DND-41 (cell line): ENCODE measurements around the gene COL19A1.
A peak's percentile ranks its signal among the peaks of the same experiment; 100 is the strongest.

Source experiments
- ATAC-seq: fragments of 200-7000 bp; cut with Tn5 transposase; 3 replicates; pipeline ENCODE4 v1.9.1; 2021; ENCODE audit warnings: low read depth; ENCODE audit not compliant: insufficient read depth
- DNase-seq: peaks from one replicate; pipeline ENCODE4 v3.0.0-alpha.2; 2020
- H2AFZ ChIP-seq: 2 replicates; pipeline ENCODE4 v1.6.0; 2012; ENCODE audit warnings: low read depth, low read length
- H3K27ac ChIP-seq: 2 replicates; pipeline ENCODE4 v1.5.1; 2012; ENCODE audit warnings: low read length, inconsistent platforms
- H3K27me3 ChIP-seq: fragments of 200-600 bp; sonication (generic); 2 replicates; pipeline ENCODE4 v1.6.0; 2012; ENCODE audit warnings: low read length, mild to moderate bottlenecking, inconsistent platforms; ENCODE audit not compliant: insufficient read depth, poor library complexity
- H3K36me3 ChIP-seq: 2 replicates; pipeline ENCODE4 v1.5.1; 2012; ENCODE audit warnings: low read length, inconsistent platforms; ENCODE audit not compliant: insufficient read depth
- H3K4me1 ChIP-seq: 2 replicates; pipeline ENCODE4 v1.5.1; 2012; ENCODE audit warnings: mild to moderate bottlenecking, low read length; ENCODE audit not compliant: insufficient read depth
- H3K4me2 ChIP-seq: 2 replicates; pipeline ENCODE4 v1.6.0; 2012; ENCODE audit warnings: mild to moderate bottlenecking, moderate library complexity, low read length, inconsistent platforms; ENCODE audit not compliant: insufficient read depth
- H3K4me3 ChIP-seq, 2 experiments: fragments of 200-600 bp in 1 of 2; shearing (Covaris generic) in 1 of 2; 2 replicates each; pipeline ENCODE4 v1.5.1; 2012 to 2016; ENCODE audit warnings: inconsistent platforms in 2 of 2, low read length in 2 of 2, mild to moderate bottlenecking in 2 of 2, low read depth in 1 of 2, moderate library complexity in 1 of 2
- H3K79me2 ChIP-seq: 2 replicates; pipeline ENCODE4 v1.6.0; 2012; ENCODE audit warnings: low read length, inconsistent platforms; ENCODE audit not compliant: insufficient read depth
- H3K9ac ChIP-seq: 2 replicates; pipeline ENCODE4 v1.6.0; 2012; ENCODE audit warnings: low read depth, mild to moderate bottlenecking, inconsistent platforms, low read length, moderate library complexity
- H3K9me3 ChIP-seq: 2 replicates; pipeline ENCODE4 v1.5.1; 2012; ENCODE audit warnings: low read length, moderate library complexity, mild to moderate bottlenecking, inconsistent platforms; ENCODE audit not compliant: insufficient read depth, severe bottlenecking
- H4K20me1 ChIP-seq: 2 replicates; pipeline ENCODE4 v1.6.0; 2012; ENCODE audit warnings: low read length; ENCODE audit not compliant: insufficient read depth
- CTCF ChIP-seq: IDR thresholded peaks from 2 replicates; pipeline ENCODE4 v1.5.1; 2012; ENCODE audit warnings: borderline replicate concordance, low read length, moderate library complexity, mild to moderate bottlenecking; ENCODE audit not compliant: poor library complexity, severe bottlenecking; ENCODE audit errors: extremely low read depth
- EZH2 ChIP-seq: IDR thresholded peaks from 3 replicates; pipeline ENCODE4 v1.6.1; 2012; ENCODE audit warnings: borderline replicate concordance, low read depth, mild to moderate bottlenecking, moderate library complexity, low read length, inconsistent platforms; ENCODE audit not compliant: severe bottlenecking

Gene COL19A1

DNA sequence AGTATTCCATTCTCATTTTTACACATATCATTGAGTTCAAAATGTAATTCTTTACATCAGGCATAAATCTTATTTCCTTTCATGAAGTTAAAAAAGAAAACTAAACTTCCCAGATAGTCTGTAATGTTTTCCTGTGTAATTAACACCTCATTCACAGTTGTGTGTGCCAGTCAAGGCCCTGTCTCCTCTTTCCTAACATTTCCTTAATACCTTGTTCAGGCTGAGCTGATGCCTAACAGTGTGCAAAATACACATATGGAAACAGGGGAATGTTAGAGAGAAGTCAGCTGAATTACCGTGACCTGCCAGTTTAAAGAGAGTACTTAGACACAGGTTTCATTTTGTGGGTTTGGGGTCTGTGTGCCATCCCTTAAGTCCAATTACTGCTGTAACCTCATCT, 227.8 kb downstream of the COL19A1 start:
- no peak overlapping the region for H2AFZ ChIP-seq
- DNase-seq (no peak), ATAC-seq (no peak)
- no peaks in the 10 kb centered on the region for H3K27me3 ChIP-seq
- no peaks in the 10 kb centered on the region for H3K4me1 ChIP-seq
- no peak overlapping the region for H3K27ac ChIP-seq
- no peaks in the 10 kb centered on the region for H3K36me3 ChIP-seq
- no peak overlapping the region for H3K4me2 ChIP-seq
- no peaks in the 10 kb centered on the region for H3K79me2 ChIP-seq
- no peak overlapping the region for H3K4me3 ChIP-seq
- no peak overlapping the region for H3K9ac ChIP-seq
- no peaks in the 10 kb centered on the region for H3K9me3 ChIP-seq
- H4K20me1 ChIP-seq, result no peaks in the 10 kb centered on the region
- no peak for TF ChIP-seq EZH2

DNA sequence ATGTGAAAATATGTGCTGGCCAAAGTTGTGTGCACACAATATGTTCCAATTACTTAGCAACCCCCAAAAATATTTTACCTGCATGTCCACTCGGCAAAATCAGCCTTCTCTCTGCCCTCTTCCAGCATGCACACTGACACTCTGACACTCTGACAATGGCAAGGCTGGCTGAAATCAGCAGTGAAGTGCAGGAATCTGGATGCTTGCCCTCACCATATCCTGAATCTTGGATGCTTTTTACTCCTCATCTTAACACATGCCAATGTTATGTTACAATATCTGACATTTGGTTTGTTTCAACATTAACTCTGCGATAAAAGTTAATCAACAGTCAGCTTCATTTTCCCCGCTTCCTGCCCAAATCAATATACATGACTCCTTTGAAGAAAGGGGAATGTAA, 233.4 kb downstream of the COL19A1 start:
- Histone ChIP-seq H3K4me3 (no peak overlapping the region), H3K4me1 (no peaks in the 10 kb centered on the region), H3K27me3 (no peaks in the 10 kb centered on the region), H3K27ac (no peak overlapping the region), H2AFZ (no peak overlapping the region), H3K36me3 (no peaks in the 10 kb centered on the region), H3K79me2 (no peaks in the 10 kb centered on the region), H4K20me1 (no peaks in the 10 kb centered on the region), H3K4me2 (no peak overlapping the region), H3K9me3 (no peaks in the 10 kb centered on the region), H3K9ac (no peak overlapping the region)
- TF ChIP-seq CTCF (no peak), EZH2 (no peak)
- DNase-seq, result no peak
- no peak for ATAC-seq

DNA sequence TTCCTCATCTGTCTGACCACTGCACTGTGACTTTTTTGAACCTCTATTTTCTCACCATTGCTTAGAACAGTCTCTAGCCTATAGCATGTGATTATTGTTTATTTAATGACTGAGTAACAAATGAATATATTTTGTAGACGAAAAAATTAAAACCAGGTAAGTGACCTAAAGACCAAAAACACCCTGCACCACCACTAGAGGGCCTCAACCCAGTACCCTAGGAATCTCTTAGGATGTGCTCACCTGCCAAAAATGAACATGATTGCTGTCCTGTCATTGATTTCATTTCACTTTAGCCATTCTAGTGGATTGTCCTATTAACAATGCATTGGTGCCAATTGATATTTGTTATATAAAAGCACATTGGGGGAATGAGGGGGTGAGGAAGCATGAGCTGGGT, 237.4 kb downstream of the COL19A1 start:
- TF ChIP-seq EZH2 (no peak), CTCF (peak; percentile 56)
- Histone ChIP-seq H3K4me1 (no peaks in the 10 kb centered on the region), H3K4me3 (no peak overlapping the region), H3K4me2 (no peak overlapping the region), H3K27ac (no peak overlapping the region), H3K9ac (no peak overlapping the region), H3K36me3 (no peaks in the 10 kb centered on the region), H3K79me2 (no peaks in the 10 kb centered on the region), H3K27me3 (peaks cover 5% of the 10 kb centered on the region), H4K20me1 (no peaks in the 10 kb centered on the region), H3K9me3 (no peaks in the 10 kb centered on the region), H2AFZ (no peak overlapping the region)
- DNase-seq (no peak), ATAC-seq (no peak)

DNA sequence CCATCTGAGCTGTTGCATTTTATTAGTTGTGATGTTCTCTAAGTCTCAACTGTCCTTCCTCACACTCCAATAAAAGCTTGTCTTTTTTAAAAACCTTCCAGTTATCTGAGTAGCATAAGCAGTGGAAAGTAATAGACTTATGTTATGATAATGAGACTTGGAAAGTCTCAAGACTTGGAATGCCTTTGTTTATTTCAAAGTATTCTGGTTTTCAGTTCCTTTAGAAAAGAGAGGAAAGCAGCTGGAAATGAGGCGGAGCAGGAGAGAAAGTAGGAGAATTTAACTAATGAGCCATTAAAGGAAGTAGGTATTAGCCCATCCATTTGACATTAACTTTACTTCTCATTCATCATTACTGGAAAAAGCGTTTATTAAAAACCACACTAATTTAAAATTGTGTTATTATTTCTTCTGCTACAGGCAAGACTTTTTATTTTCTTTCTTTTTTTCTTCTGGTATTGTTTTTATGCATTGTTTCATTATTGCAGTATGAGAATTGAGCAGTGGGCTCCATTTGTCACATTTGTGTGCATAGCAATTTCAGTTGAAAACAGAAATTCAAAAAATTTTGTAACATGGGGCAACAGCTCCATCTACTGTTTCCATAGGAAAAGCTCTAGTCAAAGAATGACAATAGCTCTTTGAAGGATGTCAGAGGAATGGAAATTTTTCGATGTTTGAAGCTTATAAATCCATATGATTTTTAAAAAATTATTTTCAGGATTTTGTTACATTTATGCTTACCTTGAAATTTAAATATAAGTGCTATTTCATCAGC, 241.7 kb downstream of the COL19A1 start:
- H3K9ac ChIP-seq, result no peak overlapping the region
- ATAC-seq (no peak), DNase-seq (no peak)
- no peaks in the 10 kb centered on the region for H3K9me3 ChIP-seq
- no peak overlapping the region for H3K27ac ChIP-seq
- no peaks in the 10 kb centered on the region for H3K79me2 ChIP-seq
- H4K20me1 ChIP-seq, result no peaks in the 10 kb centered on the region
- no peak overlapping the region for H3K4me3 ChIP-seq
- no peak for TF ChIP-seq EZH2
- TF ChIP-seq CTCF, result peak; percentile 65
- no peaks in the 10 kb centered on the region for H3K4me1 ChIP-seq
- H3K4me2 ChIP-seq, result no peak overlapping the region
- no peak overlapping the region for H2AFZ ChIP-seq
- H3K27me3 ChIP-seq, result peaks cover 5% of the 10 kb centered on the region
- H3K36me3 ChIP-seq, result no peaks in the 10 kb centered on the region
